GM06990 (cell line): ENCODE data around the gene ANO5.

Experiments used
- DNase-seq: peaks from one replicate; pipeline ENCODE4 v3.0.0-alpha.2; 2011; ENCODE audit not compliant: insufficient read length; ENCODE audit errors: extremely low read depth
- H3K27me3 ChIP-seq: replicated peaks from 2 replicates; pipeline ENCODE4 v1.6.0; 2011; ENCODE audit warnings: low read length; ENCODE audit not compliant: control insufficient read depth, insufficient read depth
- H3K36me3 ChIP-seq: 2 replicates; pipeline ENCODE4 v1.5.1; 2011; ENCODE audit warnings: low read length; ENCODE audit not compliant: control insufficient read depth, insufficient read depth
- H3K4me3 ChIP-seq: replicated peaks from 2 replicates; pipeline ENCODE4 v1.5.1; 2011; ENCODE audit warnings: low read depth, mild to moderate bottlenecking, control low read depth, low read length
- TF ChIP-seq, protein P1 (sequence below): IDR thresholded peaks from 2 replicates; pipeline ENCODE4 v1.5.1; 2011; ENCODE audit warnings: low read length, control low read depth, mild to moderate bottlenecking, inconsistent platforms; ENCODE audit not compliant: insufficient read depth, poor library complexity, severe bottlenecking

The ANO5 gene

DNA sequence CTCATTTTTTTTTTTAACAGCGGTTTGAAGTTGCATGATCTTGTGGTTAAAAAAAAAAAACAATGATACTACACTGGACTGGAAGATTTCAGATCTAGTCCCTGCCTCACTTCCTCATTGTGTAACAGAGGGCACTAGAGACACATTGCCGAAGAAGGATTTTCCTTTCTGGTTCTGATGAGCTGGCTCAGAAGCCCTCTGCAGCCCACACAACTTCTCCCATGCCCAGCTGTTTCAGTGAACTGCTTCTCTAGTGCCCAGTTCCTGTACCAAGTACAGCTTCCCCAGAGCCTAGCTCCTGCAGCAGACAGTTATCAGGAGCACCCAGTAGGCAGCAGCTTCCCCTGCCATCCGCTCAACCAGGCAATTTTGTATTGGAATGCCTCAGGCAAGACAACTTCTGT is 29.5 kb upstream of the ANO5 start:
- Histone ChIP-seq H3K36me3 (no peaks in the 10 kb centered on the region), H3K27me3 (no peaks in the 10 kb centered on the region), H3K4me3 (no peak overlapping the region)
- DNase-seq: peak; percentile 14
- TF ChIP-seq, protein P1, sequence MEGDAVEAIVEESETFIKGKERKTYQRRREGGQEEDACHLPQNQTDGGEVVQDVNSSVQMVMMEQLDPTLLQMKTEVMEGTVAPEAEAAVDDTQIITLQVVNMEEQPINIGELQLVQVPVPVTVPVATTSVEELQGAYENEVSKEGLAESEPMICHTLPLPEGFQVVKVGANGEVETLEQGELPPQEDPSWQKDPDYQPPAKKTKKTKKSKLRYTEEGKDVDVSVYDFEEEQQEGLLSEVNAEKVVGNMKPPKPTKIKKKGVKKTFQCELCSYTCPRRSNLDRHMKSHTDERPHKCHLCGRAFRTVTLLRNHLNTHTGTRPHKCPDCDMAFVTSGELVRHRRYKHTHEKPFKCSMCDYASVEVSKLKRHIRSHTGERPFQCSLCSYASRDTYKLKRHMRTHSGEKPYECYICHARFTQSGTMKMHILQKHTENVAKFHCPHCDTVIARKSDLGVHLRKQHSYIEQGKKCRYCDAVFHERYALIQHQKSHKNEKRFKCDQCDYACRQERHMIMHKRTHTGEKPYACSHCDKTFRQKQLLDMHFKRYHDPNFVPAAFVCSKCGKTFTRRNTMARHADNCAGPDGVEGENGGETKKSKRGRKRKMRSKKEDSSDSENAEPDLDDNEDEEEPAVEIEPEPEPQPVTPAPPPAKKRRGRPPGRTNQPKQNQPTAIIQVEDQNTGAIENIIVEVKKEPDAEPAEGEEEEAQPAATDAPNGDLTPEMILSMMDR: no peak

DNA sequence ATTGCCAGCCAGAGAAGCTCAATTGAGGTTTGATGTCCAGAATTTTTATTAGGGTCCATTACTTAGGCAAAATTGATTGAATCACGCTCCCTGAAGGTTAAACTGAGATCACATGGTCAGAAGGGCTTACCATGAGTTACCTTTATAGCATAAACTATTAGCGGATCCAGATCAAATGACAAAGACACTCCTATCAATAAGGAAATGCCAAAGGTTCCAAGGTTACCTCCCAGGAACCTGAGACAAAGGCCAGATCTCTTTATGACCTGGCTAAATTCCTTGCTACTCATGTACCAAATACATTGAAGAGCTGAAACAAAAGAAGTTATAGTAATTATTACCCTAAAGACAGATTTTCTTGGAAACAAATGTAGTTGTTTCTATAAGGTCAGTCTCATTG is 27.8 kb upstream of the ANO5 start:
- TF ChIP-seq, protein P1: no peak
- H3K27me3 ChIP-seq: no peaks in the 10 kb centered on the region
- no peak for DNase-seq

DNA sequence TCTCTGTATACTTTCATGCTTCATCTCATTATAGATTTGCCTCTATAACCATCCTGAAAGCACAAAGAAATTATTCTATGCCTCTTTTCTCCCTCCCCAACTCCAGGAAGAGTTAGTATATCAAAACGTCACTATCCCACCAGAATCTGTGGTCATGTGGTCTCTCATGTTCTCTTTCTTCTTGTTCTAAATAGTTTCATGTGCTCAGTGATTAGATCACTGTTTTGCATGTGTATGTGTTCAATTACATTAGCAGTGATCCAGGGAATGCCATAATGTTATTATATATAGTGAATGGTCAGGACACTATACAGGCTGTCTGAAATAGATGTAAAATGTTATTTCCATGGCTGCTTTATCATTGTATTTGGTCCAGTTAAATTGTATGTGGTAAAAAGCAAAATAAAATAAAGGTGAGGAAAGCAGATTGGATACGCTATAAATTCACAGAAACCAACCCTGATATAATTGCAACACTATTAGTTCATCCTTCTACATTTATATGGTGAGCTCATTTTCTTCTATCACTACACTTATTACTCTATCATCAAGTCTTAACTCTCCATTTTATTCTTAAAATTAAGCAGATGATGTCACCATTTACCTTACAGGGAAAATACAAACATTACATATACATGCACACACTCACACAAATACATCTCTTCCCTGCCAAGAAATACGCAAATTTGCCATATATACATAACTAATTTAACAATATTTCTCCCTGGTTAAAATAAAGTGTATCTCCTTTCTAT is 26.9 kb upstream of the ANO5 start:
- H3K27me3 ChIP-seq: no peaks in the 10 kb centered on the region
- no peak overlapping the region for H3K4me3 ChIP-seq
- no peak for DNase-seq
- no peaks in the 10 kb centered on the region for H3K36me3 ChIP-seq
- TF ChIP-seq, protein P1: no peak

More for the DNA sequence above, 27.8 kb upstream of the ANO5 start:
- no peak overlapping the region for H3K4me3 ChIP-seq
- H3K36me3 ChIP-seq: no peaks in the 10 kb centered on the region

DNA sequence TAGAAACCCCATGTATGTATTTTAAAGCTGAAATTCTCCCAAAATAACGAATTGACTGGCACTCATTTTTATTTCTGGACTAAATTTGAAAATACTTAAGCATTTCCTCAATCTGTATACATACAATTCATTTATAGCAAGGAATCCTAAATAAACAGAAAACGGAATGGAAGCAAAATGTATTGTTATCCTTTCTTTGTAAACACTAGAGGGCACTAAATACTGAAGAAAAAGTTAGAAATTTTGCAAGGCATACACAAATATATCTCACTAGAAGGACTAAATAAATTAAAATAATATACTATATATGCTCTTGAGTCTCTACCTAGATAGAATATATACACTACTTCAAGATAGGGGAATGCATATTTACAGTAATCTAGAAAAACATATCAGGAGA is 23.1 kb upstream of the ANO5 start:
- no peaks in the 10 kb centered on the region for H3K27me3 ChIP-seq
- no peak overlapping the region for H3K4me3 ChIP-seq
- TF ChIP-seq, protein P1: peak; percentile 27
- H3K36me3 ChIP-seq: no peaks in the 10 kb centered on the region
- no peak for DNase-seq

DNA sequence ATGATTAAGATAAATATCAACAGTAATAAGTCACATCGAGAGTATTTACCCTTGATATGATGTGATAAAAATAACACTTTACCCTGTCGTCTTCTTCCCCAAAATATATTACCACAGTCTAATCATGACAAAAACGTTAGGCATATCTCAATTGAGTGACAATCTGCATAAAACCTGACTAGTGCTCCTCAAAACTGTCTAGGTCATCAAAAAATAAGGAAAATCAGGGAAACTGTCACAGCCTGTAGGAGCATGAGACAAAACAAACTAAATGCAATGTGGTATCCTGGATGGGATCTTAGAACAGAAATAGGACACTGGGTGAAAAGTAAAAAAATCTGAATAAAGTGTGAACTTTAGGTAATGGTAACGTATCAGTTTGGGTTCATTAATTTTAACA is 19.4 kb upstream of the ANO5 start:
- no peak for DNase-seq
- Histone ChIP-seq H3K27me3 (no peaks in the 10 kb centered on the region), H3K4me3 (no peak overlapping the region), H3K36me3 (no peaks in the 10 kb centered on the region)
- TF ChIP-seq, protein P1: no peak
